Thymus (tissue), 11 donors: ENCODE results near the gene NUP62. TPM values are rescaled to one million over a fixed set of nuclear protein-coding genes. Genes with fewer than 3 reads are reported as not detected.
A peak's percentile ranks its signal among the peaks of the same experiment; 100 is the strongest.
"Not testable (repeated sequence)": the region's sequence is repeated elsewhere in the genome, so short reads cannot be mapped to it uniquely, and the experiment has no call there.

Experiments
- DNase-seq, 9 donors: peaks; one replicate each; pipeline ENCODE4 v3.0.0-alpha.2; 2013; ENCODE audit warnings: low spot score in 9 of 9, low read depth in 6 of 9, missing footprints in 1 of 9
- H3K27ac ChIP-seq, 2 donors: one replicate each; pipeline ENCODE4 v1.5.1; 2013; ENCODE audit warnings: control low read depth in 1 of 2, low read depth in 1 of 2, low read length in 1 of 2, mild to moderate bottlenecking in 1 of 2, moderate library complexity in 1 of 2
- H3K27me3 ChIP-seq, 2 donors: one replicate each; pipeline ENCODE4 v1.5.1; 2013; ENCODE audit warnings: low read length in 1 of 2; ENCODE audit not compliant: control insufficient read depth in 2 of 2, insufficient read depth in 1 of 2
- H3K36me3 ChIP-seq, 2 donors: one replicate each; pipeline ENCODE4 v1.5.1; 2013; ENCODE audit warnings: low read length in 1 of 2, mild to moderate bottlenecking in 1 of 2, moderate library complexity in 1 of 2; ENCODE audit not compliant: control insufficient read depth in 2 of 2, insufficient read depth in 2 of 2
- H3K4me1 ChIP-seq, 2 donors: one replicate each; pipeline ENCODE4 v1.5.1; 2013; ENCODE audit warnings: low read length in 2 of 2; ENCODE audit not compliant: control insufficient read depth in 2 of 2, insufficient read depth in 2 of 2
- H3K4me3 ChIP-seq, 2 donors: one replicate each; pipeline ENCODE4 v1.5.1; 2013; ENCODE audit warnings: low read length in 2 of 2, control low read depth in 1 of 2, mild to moderate bottlenecking in 1 of 2
- H3K9me3 ChIP-seq, 2 donors: one replicate each; pipeline ENCODE4 v1.5.1; 2013; ENCODE audit warnings: low read length in 1 of 2, mild to moderate bottlenecking in 1 of 2; ENCODE audit not compliant: control insufficient read depth in 2 of 2, insufficient read depth in 1 of 2
- WGBS: extraction: QIAGEN DNeasy Blood & Tissue Kit; methylation state at CpG from one replicate; pipeline ENCODE4 v1.1.7; 2013; 5-methylcytosine and 5-hydroxymethylcytosine counted together
- polyA plus RNA-seq: library from polyadenylated mRNA; stranded (reverse); fragments of 200-250 nt; gene quantifications from one replicate; pipeline ENCODE4 v1.2.3, GENCODE V29; 2013
- total RNA-seq: library from RNA; stranded (reverse); fragments of 120-200 nt; gene quantifications from one replicate; pipeline ENCODE4 v1.2.4, GENCODE V29; 2013
- donor health status: healthy.

The NUP62 gene
- total and polyA plus RNA-seq, 2 donors = 24.9 to 46.7 TPM

DNA sequence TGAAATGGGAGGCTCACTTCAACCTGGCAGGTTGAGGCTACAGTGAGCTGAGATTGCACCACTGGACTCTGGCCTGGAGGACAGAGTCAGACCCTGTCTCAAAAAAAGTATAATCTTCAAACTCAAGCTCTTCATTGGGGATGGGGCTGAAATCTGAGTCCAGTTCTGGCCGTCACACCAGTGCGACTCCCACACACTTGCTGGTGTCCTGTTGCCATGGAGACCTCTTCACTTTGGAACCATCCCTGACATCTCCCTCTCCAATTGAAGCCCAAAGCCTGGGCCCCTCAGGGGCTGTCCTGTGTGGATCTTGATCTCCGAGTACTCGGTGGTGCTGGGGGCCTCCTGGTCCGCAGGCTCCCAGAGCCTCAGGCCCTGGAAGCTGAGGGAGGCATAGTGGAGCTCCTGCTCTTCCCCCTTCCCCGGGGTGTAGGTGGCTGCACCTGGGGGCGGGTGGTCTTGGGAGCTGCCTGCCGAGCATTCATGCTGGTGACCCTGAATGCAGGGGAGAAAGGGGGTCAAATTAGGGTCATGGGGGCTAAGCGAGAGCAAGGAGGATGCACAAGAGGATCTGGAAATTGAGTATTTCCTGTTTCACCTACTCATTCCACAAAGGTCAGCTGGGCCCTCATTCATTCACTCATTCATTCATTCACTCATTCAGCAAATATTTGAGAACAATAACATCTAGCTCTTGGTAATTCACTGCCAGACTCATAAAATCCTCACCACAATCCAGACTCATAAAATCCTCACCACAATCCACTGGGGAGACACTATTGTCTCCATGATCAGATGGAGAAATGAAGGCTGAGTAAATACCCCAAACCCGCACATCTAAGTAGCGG lies 20.7 kb upstream of the NUP62 start:
- Histone ChIP-seq H3K4me1 (peaks cover 0 to 4% of the 10 kb centered on the region in 2 donors), H3K9me3 (no peaks in the 10 kb centered on the region), H3K27me3 (peaks cover 0 to 35% of the 10 kb centered on the region in 2 donors), H3K36me3 (no peaks in the 10 kb centered on the region), H3K27ac (no peak overlapping the region), H3K4me3 (no peak overlapping the region)
- no peak for DNase-seq
- whole genome bisulfite sequencing = 94% methylated on average over 11 of the region's 11 CpGs

DNA sequence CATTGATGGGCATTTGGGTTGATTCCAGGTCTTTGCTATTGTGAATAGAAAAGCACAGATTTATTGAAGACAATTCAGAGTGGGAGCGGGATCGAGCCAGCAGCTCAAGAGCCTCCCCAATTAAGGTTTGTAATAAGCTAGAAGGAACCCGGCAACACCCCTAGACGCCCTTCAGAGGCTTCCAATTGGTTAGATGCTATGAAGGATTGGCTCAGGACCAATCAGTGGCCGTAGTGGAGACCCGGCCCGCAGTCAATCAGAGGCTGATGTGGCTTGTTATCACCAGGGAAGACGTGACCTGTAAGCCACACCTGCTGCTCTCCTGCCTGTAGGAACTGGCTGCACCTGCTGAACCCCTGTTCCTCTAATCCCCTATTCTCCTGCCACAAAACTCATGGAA lies 17.1 kb upstream of the NUP62 start:
- 91% methylated on average over 8 of the region's 8 CpGs for WGBS
- H3K27ac ChIP-seq = no peak overlapping the region
- H3K4me3 ChIP-seq = no peak overlapping the region
- H3K9me3 ChIP-seq = no peaks in the 10 kb centered on the region
- DNase-seq = no peak
- H3K36me3 ChIP-seq = no peaks in the 10 kb centered on the region
- H3K4me1 ChIP-seq = no peaks in the 10 kb centered on the region
- H3K27me3 ChIP-seq = peaks cover 0 to 5% of the 10 kb centered on the region in 2 donors

DNA sequence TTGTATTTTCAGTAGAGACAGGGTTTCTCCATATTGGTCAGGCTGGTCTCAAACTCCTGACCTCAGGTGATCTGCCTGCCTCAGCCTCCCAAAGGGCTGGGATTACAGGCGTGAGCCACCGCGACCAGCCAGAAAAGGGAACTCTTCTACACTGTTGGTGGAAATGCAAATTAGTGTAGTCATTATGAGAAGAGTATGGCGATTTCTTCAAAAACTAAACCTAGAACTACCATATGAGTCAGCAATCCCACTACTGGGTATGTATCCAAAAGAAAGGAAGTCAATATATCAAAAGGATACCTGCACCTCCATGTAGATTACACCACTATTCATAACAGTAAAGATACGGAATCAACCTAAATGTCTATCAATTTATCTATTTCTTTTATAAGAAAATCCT lies 15.3 kb upstream of the NUP62 start:
- H3K27ac ChIP-seq, H3K4me3 ChIP-seq, H3K9me3 ChIP-seq, DNase-seq, H3K4me1 ChIP-seq, H3K36me3 ChIP-seq, H3K27me3 ChIP-seq: not testable (repeated sequence)
- 77% methylated on average over 5 of the region's 5 CpGs for WGBS

GRCh38 chr19:49940482-49940791 lies 11.1 kb upstream of the NUP62 start:
- Histone ChIP-seq H3K4me3 (no peak overlapping the region), H3K36me3 (no peaks in the 10 kb centered on the region), H3K4me1 (peaks cover 0 to 8% of the 10 kb centered on the region in 2 donors), H3K27me3 (peaks cover 3 to 10% of the 10 kb centered on the region in 2 donors), H3K9me3 (no peaks in the 10 kb centered on the region), H3K27ac (no peak overlapping the region)
- peak in 1 of 9 donors; percentile 22 for DNase-seq
- WGBS = 93% methylated on average over 5 of the region's 5 CpGs

DNA sequence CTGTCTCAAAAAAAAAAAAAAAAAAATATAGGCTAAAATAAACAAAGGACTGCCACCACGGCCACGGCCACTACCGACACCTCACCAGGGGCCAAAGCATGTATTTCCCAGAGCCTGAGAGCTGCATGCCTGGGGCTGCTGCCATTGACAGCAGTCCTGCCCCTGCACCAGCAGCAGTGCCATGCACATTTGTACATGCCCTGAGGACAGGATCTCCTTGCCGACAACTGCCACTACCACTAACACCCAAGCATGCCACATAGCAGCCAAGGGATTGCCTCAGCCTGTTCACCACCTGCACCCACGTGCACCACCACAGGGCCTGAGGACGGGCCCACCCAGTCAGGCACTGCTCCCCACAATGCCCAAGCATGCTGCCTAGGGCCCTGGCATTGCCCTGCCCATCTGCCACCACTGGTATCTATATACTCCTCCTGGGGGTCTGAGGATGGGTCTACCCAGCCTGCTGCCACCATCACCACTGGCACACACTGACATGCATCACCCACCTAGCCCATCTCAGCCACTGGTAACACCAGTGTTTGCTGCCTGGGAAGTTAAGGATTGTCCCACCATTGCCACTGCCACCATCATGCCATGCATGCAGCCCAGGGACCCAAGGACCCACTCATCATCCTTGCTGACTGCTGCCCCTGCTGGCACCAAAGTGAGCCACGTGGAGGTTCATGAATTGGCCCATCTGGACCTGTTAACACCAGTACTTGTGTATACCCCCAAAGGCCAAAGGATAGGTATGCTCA lies 10.6 kb upstream of the NUP62 start:
- no peak for DNase-seq
- peaks cover 0 to 8% of the 10 kb centered on the region in 2 donors for H3K4me1 ChIP-seq
- no peaks in the 10 kb centered on the region for H3K9me3 ChIP-seq
- no peak overlapping the region for H3K4me3 ChIP-seq
- no peak overlapping the region for H3K27ac ChIP-seq
- 86% methylated on average over 7 of the region's 7 CpGs for WGBS
- peaks cover 3 to 10% of the 10 kb centered on the region in 2 donors for H3K27me3 ChIP-seq
- no peaks in the 10 kb centered on the region for H3K36me3 ChIP-seq

DNA sequence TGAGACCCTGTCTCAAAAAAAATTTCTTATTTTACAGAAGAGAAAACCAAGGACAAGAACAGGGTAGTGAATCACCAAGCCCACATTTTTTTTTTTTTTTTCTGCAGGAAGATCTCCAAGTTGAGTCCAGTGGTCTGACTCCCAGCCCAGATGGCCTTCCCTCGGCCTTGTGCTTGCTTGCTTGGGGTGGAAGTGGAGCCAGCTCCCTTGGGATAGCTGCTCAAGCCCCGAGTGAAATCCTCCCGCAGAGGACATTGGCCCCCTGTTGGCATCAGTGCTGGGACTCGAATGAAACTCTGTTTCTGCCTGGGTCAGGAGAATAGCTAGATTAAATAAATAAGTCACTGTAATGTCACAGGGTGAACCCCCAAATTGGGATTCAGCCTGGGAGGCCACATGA lies 9.4 kb upstream of the NUP62 start:
- no peak for DNase-seq
- Histone ChIP-seq H3K4me1 (peaks cover 0 to 11% of the 10 kb centered on the region in 2 donors), H3K4me3 (no peak overlapping the region), H3K27ac (no peak overlapping the region), H3K36me3 (no peaks in the 10 kb centered on the region), H3K9me3 (no peaks in the 10 kb centered on the region), H3K27me3 (peaks cover 3 to 10% of the 10 kb centered on the region in 2 donors)
- WGBS = 98% methylated on average over 4 of the region's 4 CpGs

DNA sequence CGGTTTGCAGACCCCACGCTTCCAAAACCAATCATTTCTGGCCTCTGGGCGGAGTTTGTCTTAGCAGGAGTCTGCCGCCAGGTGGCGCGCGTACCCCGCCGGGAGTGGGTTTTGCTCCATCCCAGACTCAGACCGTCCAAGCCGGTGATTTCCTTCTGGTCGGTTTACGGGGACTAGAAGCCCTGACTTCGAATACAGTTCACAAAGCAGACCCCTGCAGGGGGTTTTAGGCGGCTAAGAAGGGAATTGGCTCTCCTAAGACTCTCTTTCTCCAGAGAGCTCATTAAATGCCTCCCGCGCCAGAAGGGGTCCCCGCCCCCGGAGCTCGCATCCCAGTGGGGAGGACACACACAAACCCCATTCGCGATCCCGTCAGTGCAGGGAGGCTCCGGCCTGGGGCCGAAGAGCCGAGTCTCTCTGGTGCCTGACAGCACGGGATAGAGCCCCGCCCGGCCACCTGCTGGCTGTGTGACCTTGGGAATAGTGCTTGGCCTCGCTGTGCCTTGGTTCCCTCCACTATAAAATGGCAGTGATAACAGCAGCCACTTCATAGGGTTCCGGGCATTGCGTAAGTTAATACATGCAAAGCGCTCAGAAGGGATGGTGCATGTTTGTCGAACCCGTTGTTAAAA lies 8.6 kb upstream of the NUP62 start:
- H3K27me3 ChIP-seq = peaks cover 3 to 10% of the 10 kb centered on the region in 2 donors
- peak in 8 of 9 donors; percentile 27 to 72 (median 52) for DNase-seq
- 24% methylated on average over 35 of the region's 35 CpGs for whole genome bisulfite sequencing
- peaks cover 0 to 19% of the 10 kb centered on the region in 2 donors for H3K4me1 ChIP-seq
- no peak overlapping the region for H3K4me3 ChIP-seq
- no peaks in the 10 kb centered on the region for H3K9me3 ChIP-seq
- no peaks in the 10 kb centered on the region for H3K36me3 ChIP-seq
- H3K27ac ChIP-seq = no peak overlapping the region

GRCh38 chr19:49936549-49936948 lies 7.2 kb upstream of the NUP62 start:
- Histone ChIP-seq H3K4me1 (peaks cover 0 to 28% of the 10 kb centered on the region in 2 donors), H3K27ac (no peak overlapping the region), H3K9me3 (no peaks in the 10 kb centered on the region), H3K27me3 (peaks cover 3 to 10% of the 10 kb centered on the region in 2 donors), H3K4me3 (no peak overlapping the region), H3K36me3 (peaks cover 0 to 3% of the 10 kb centered on the region in 2 donors)
- no peak for DNase-seq
- 89% methylated on average over 5 of the region's 5 CpGs for WGBS

GRCh38 chr19:49933643-49934042 lies 4.3 kb upstream of the NUP62 start:
- no peak overlapping the region for H3K4me3 ChIP-seq
- H3K36me3 ChIP-seq = peaks cover 3% of the 10 kb centered on the region in 2 donors
- H3K27ac ChIP-seq = peak overlapping the region in 1 of 2 donors; percentile 34
- peaks cover 0 to 3% of the 10 kb centered on the region in 2 donors for H3K9me3 ChIP-seq
- peaks cover 3 to 9% of the 10 kb centered on the region in 2 donors for H3K27me3 ChIP-seq
- DNase-seq = no peak
- WGBS = 92% methylated on average over 8 of the region's 8 CpGs
- H3K4me1 ChIP-seq = peaks cover under 1 to 43% of the 10 kb centered on the region in 2 donors
